ENCODE results near the gene DAO.

DNA sequence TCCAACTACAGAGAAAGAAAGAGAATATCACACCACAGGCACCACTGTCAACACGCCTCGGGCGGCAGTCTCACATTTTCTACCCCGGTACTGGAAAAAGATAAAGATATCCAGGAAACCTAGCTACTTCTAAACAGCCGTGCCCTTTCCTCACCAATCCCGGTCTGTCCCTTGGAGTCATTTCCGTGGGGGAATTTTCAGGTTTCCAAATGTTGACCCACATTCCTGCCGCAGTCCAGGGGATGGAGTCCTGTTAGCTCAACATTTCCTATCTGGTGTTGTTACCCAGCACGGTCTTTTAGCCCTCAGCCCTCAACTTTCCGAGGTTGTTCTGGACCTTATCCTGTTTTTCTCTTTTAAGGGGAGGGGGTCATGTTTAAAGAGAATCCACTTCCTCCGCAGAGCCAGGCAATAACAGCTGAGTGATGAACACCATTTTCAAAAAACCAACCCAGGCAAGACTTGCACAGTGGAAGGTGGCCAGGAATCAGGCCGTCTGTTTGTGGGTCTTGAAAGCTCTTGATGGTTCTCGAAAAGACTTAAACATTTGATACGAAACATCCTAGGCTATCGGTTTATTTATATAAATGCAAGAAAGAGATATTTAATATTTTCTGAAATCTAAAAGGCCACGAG, 27.1 kb upstream of the DAO start:
- TF ChIP-seq, protein P1, sequence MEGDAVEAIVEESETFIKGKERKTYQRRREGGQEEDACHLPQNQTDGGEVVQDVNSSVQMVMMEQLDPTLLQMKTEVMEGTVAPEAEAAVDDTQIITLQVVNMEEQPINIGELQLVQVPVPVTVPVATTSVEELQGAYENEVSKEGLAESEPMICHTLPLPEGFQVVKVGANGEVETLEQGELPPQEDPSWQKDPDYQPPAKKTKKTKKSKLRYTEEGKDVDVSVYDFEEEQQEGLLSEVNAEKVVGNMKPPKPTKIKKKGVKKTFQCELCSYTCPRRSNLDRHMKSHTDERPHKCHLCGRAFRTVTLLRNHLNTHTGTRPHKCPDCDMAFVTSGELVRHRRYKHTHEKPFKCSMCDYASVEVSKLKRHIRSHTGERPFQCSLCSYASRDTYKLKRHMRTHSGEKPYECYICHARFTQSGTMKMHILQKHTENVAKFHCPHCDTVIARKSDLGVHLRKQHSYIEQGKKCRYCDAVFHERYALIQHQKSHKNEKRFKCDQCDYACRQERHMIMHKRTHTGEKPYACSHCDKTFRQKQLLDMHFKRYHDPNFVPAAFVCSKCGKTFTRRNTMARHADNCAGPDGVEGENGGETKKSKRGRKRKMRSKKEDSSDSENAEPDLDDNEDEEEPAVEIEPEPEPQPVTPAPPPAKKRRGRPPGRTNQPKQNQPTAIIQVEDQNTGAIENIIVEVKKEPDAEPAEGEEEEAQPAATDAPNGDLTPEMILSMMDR (IDR thresholded peaks at IDR 0.05): no peak
- no peak for TF ChIP-seq YY1 (IDR thresholded peaks at IDR 0.05; ENCODE audit: low read depth)
- TF ChIP-seq TCF12 (IDR thresholded peaks at IDR 0.05): no peak
- no peak for TF ChIP-seq FOXJ3 (CRISPR knock-in tag; IDR thresholded peaks at IDR 0.05)
- TF ChIP-seq CHD2 (IDR thresholded peaks at IDR 0.05; ENCODE audit: low read length, partially characterized antibody): no peak
- no peak for TF ChIP-seq EZH2phosphoT487 (IDR thresholded peaks at IDR 0.05; ENCODE audit: borderline replicate concordance, low read depth)
